Mucosa of descending colon (tissue), 3 donors: ENCODE data around the gene BANP. TPM values are rescaled to one million over a fixed set of nuclear protein-coding genes. Genes with fewer than 3 reads are reported as not detected.
A peak's percentile ranks its signal among the peaks of the same experiment; 100 is the strongest.
"Not testable (repeated sequence)": the region's sequence is repeated elsewhere in the genome, so short reads cannot be mapped to it uniquely, and the experiment has no call there.

ENCODE experiments used
- ATAC-seq: fragments of 200-7000 bp; cut with Tn5 transposase; one replicate; pipeline ENCODE4 v1.9.1; 2020; ENCODE audit warnings: mild to moderate bottlenecking, moderate library complexity
- DNase-seq, 3 donors: peaks; one replicate each; pipeline ENCODE4 v3.0.0-alpha.2; 2020
- H3K36me3 ChIP-seq: fragments of 200-600 bp; one replicate; pipeline ENCODE4 v1.8.0; 2021; ENCODE audit warnings: low read depth, mild to moderate bottlenecking
- H3K4me1 ChIP-seq: fragments of 200-600 bp; one replicate; pipeline ENCODE4 v1.8.0; 2021; ENCODE audit warnings: low read depth, mild to moderate bottlenecking
- H3K4me3 ChIP-seq: fragments of 200-600 bp; one replicate; pipeline ENCODE4 v1.8.0; 2021; ENCODE audit warnings: mild to moderate bottlenecking
- H3K9me3 ChIP-seq: fragments of 200-600 bp; one replicate; pipeline ENCODE4 v1.8.0; 2021; ENCODE audit warnings: mild to moderate bottlenecking
- intact Hi-C, 2 donors: fragments of 100-400 bp; cut with DNase I in 1 of 2; cut with micrococcal nuclease in 1 of 2; formaldehyde crosslinking; loops; one replicate each; pipeline versions ENCODE4 v1.11.0 to v1.11.1; 2022; cut with DNase I, micrococcal nuclease
- total RNA-seq, 3 donors: library from RNA; stranded (reverse); fragmentation: NEBNext Ultra II Directional in 2 of 3; extraction: Animal tissue kit (Norgen Biotek cat#: 25700) in 2 of 3; gene quantifications; one replicate each; pipeline versions ENCODE4 v1.2.1 to v1.2.4, GENCODE V29; 2021 to 2023
- TF ChIP-seq, protein P1 (sequence below): fragments of 200-600 bp; IDR thresholded peaks from one replicate; pipeline ENCODE4 v1.8.0; 2022; ENCODE audit warnings: antibody characterized with exemption, mild to moderate bottlenecking
- donor health status: DM: no; HTN: no; CAD: no; lungs with moderate emphysema.
- donor health status: DM: no; HTN: no; CAD: no.
- donor health status: DM: no; HTN: yes; CAD: no.

BANP gene
- total RNA-seq, 3 donors from 2014 or later: 24.4 to 36.0 (median 26.1) TPM

DNA sequence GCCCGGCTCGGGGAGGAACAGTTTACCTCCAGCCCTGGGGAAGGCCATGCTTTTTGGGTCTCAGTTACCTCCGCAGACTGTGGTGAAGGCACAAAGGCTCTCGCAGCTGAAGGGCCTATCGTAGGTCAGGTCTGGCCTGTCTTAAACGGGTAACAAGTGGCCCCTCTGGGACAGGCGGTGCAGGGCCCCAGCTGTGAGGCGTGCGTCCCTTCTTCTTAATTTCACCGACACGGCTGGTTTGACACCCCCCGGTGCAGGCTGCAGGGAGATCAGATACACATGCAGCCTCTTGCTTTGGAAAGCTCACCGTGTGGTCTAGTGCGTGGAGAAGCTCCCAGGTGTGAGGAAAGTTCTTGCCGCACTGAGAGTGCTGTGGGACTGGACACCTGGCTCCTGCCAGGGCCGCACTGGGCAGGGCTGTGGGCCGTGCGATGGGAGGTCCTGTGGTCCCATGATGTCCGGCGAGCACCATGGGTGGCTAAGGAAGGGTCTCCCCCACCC, 162.4 kb downstream of the BANP start:
- TF ChIP-seq, protein P1, sequence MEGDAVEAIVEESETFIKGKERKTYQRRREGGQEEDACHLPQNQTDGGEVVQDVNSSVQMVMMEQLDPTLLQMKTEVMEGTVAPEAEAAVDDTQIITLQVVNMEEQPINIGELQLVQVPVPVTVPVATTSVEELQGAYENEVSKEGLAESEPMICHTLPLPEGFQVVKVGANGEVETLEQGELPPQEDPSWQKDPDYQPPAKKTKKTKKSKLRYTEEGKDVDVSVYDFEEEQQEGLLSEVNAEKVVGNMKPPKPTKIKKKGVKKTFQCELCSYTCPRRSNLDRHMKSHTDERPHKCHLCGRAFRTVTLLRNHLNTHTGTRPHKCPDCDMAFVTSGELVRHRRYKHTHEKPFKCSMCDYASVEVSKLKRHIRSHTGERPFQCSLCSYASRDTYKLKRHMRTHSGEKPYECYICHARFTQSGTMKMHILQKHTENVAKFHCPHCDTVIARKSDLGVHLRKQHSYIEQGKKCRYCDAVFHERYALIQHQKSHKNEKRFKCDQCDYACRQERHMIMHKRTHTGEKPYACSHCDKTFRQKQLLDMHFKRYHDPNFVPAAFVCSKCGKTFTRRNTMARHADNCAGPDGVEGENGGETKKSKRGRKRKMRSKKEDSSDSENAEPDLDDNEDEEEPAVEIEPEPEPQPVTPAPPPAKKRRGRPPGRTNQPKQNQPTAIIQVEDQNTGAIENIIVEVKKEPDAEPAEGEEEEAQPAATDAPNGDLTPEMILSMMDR: no peak
- Histone ChIP-seq H3K36me3 (no peaks in the 10 kb centered on the region), H3K9me3 (no peaks in the 10 kb centered on the region), H3K4me1 (no peaks in the 10 kb centered on the region), H3K4me3 (no peak overlapping the region)
- intact Hi-C loops: no loop called here
- ATAC-seq (no peak), DNase-seq (no peak)

DNA sequence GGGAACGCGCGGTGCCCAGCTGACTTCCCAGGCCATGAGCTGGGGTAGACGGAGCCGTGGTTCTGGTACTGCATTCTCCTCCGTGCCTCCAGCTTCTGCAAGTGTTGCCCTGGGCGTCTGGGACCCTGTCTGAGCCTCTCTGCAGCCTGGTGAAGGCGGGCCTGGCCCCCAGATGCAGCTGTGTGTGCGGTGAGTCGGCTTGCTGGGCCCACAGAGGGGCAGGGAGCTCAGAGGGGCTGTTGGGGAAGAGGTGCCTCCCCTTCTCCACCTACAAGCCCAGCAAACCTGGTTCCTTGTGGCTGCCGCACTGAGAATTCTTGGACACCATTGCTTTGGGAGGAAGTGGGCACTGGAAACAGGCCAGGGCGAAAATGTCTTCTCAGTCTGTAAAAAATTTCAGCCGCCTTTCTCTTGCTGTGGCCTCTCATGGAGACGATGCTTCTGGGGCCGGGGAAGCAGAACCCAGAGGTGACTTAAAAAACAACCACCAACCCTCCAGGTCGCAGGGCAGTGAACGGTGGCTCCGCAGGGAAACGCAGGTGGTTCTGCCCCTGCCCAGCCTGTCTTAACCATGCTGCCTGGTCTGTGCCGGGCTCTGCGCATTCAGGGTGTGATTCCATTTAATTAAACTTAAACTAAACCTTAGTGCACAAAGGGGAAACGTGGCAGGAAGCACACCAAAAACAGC, 163.5 kb downstream of the BANP start:
- H3K4me1 ChIP-seq, H3K9me3 ChIP-seq, ATAC-seq, DNase-seq, intact Hi-C loops, H3K4me3 ChIP-seq, H3K36me3 ChIP-seq: not testable (repeated sequence)

DNA sequence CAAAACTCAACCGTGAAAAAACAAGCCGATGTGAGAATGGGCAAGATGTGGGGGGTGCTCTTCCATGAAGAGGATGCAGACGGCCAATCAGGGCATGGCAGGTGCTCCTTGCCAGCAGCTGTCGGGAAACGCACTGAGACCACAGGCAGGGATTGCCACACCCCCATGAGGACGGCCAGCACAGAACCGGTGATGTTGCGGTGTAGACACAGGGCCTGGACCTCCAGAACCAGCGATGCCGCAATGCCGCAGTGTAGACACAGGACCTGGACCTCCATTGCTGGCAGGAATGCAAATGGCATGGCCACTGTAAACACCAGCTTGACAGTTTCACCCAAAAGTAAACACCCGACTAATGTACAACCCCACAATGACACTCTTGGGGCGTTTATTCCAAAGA, 164.9 kb downstream of the BANP start:
- H3K9me3 ChIP-seq: no peaks in the 10 kb centered on the region
- intact Hi-C loops: no loop called here
- no peaks in the 10 kb centered on the region for H3K36me3 ChIP-seq
- no peaks in the 10 kb centered on the region for H3K4me1 ChIP-seq
- TF ChIP-seq, protein P1: no peak
- ATAC-seq: no peak
- DNase-seq: no peak
- no peak overlapping the region for H3K4me3 ChIP-seq

DNA sequence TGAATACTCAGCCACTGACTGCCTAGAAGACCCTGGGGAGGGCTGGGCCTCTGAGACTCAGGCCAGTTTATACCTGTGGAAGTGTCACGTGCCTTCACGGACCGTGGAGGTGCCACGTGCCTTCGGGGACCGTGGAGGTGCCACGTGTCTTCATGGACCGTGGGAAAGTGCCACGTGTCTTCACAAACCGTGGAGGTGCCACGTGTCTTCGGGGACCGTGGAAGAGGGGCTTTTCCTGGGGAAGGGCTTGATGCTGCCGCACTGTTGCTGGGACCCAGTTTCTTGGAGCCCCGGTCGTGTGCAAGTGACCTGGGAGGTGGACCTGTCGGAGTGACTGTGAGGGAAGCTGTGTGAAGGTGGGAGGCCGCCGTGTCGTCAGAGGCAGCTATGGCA, 166.2 kb downstream of the BANP start:
- Histone ChIP-seq H3K4me3 (no peak overlapping the region), H3K4me1 (no peaks in the 10 kb centered on the region), H3K9me3 (no peaks in the 10 kb centered on the region), H3K36me3 (no peaks in the 10 kb centered on the region)
- ATAC-seq: no peak
- DNase-seq: no peak
- intact Hi-C loops: no loop called here
- TF ChIP-seq, protein P1: no peak

DNA sequence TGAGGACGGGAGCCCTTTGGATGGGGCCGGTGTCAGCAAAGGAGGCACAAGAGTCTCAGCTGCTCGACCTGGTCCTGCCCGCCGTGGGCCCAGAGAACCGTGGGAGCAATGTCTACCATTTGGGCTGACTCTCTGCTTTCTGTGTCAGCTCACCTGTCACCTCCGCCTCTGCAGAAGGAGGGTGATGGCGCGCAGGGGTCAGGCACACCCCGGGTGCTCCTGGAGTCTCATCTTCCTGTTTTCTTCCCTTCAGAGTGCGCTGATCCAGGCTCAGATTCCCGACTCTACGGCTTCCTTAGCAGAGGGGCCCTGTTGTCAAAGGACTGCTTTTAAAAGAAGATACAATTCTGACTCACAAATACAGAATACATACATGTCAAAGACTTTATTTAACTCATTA, 167.1 kb downstream of the BANP start:
- Histone ChIP-seq H3K36me3 (no peaks in the 10 kb centered on the region), H3K4me3 (no peak overlapping the region), H3K9me3 (no peaks in the 10 kb centered on the region), H3K4me1 (no peaks in the 10 kb centered on the region)
- intact Hi-C loops: no loop called here
- DNase-seq (no peak), ATAC-seq (no peak)
- TF ChIP-seq, protein P1: no peak

DNA sequence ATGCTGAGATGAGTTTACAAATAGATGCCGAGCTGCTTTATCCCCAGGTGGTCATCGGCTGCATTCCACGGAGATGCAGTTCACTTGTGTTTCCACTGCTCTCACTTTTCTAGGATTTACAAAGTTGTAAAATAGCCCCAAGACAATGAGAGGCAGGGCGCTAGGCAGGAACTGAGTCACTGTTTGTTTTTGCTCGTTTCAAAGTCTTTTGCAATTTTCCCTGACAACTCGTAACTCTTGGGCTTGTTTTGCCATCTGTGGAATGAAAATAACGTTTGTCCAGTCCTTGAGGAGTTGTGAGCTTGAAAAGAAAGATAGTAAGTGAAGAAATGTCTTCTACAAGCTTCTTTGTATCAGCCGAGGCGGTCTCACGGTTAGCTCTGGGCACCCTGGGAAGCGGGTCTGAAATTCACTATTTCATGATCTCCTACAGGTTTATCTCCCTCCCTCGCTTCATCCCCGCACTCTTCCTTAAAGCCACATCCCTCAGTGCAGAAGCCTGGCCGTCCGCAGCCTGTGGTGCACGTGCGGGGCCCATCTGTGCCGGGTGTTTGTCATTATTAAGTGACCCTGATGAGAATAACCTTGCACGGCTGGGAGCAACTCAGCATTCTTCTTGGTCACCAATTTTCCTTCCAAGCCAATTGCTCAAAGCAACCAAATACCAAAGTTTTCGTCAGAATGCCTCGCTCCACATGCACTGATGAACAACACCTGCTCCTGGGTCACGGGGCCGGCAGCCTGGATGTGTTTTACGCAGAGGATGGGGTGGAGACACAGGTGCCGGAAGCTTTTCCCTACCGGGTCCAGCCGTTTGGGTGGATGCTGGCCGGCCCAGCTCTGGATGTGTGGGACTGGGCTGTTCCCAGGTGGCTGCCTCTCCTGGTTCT, 167.9 kb downstream of the BANP start:
- H3K4me1 ChIP-seq, H3K36me3 ChIP-seq, DNase-seq, H3K9me3 ChIP-seq, intact Hi-C loops, H3K4me3 ChIP-seq: not testable (repeated sequence)
- ATAC-seq: peak; percentile 46

DNA sequence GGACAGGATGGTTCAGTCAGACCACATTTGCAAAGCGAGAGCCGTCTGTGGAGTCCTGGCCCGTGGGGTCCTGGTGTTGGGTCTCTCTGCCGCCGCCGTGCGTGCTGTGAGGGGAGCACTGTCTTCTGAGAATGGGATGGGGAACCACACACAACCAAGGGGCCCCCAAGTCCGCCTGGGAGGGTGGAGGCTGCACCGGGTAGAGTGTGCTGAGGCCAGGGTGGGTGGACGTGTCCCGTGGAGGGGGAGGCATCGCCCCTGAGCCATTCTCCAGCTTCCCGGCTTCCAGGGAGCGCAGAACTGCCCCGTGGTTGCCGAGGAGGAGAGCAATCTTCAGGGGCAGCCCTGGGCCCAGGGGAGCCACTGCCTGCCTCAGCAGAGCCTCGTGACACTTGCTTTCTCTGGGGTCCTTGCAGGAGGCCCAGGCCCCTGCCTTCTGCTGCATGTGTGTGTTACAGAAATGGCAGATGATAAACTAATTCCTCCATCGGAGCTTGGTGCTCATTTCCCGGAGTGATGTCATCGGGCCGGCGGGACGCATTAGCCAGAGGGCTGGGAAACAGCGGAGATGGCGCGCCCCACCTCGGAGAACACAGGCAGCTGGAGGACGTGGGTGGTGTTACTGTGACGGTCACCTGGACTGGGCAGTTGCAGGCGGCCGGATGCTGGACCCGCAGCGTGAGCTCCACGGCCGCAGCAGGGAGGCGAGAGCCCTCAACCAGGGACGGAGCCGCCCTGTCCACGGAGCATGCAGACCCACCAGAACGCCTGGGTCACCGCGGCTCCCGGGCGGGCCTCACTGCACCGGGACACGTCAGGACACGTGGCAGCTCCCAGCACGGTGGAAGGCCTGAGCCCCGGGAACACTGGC, 168.9 kb downstream of the BANP start:
- ATAC-seq, H3K36me3 ChIP-seq, H3K4me3 ChIP-seq, intact Hi-C loops, H3K9me3 ChIP-seq, H3K4me1 ChIP-seq, DNase-seq: not testable (repeated sequence)
